HepG2 (cell line): ENCODE data around the gene IPO9. TPM values are rescaled to one million over a fixed set of nuclear protein-coding genes. Genes with fewer than 3 reads are reported as not detected.

Experiments used
- FOSL1 ChIP-seq: sonication (generic); formaldehyde crosslinking; IDR thresholded peaks from 2 replicates; pipeline ENCODE4 v1.9.0; 2021; ENCODE audit warnings: missing genetic modification reagents, borderline replicate concordance
- HNF4G ChIP-seq, 2 experiments: sonication (generic) in 1 of 2; formaldehyde crosslinking in 1 of 2; IDR thresholded peaks; 2 replicates each; pipeline versions ENCODE4 v1.4.0 to v1.6.1; 2011 to 2020; ENCODE audit warnings: borderline replicate concordance in 2 of 2, low read depth in 2 of 2, mild to moderate bottlenecking in 2 of 2, low read length in 1 of 2, missing genetic modification reagents in 1 of 2, moderate library complexity in 1 of 2
- HNRNPL ChIP-seq: fragments of 200-400 bp; formaldehyde crosslinking; IDR thresholded peaks from 2 replicates; pipeline ENCODE4 v1.6.1; 2017; ENCODE audit warnings: mild to moderate bottlenecking, low read depth, low read length
- NFIC ChIP-seq: IDR thresholded peaks from 2 replicates; pipeline ENCODE4 v1.6.1; 2012; ENCODE audit warnings: mild to moderate bottlenecking, low read length, inconsistent platforms
- PTBP1 ChIP-seq: fragments of 200-400 bp; formaldehyde crosslinking; IDR thresholded peaks from 2 replicates; pipeline ENCODE4 v1.6.1; 2018; ENCODE audit warnings: low read length, low read depth; ENCODE audit not compliant: poor library complexity, severe bottlenecking
- SKI ChIP-seq: fragments of 450-650 bp; IDR thresholded peaks from one replicate; pipeline ENCODE4 v1.6.1; 2018; ENCODE audit warnings: mild to moderate bottlenecking; ENCODE audit not compliant: partially characterized antibody
- ZNF354B ChIP-seq: sonication (generic); formaldehyde crosslinking; IDR thresholded peaks from 2 replicates; pipeline ENCODE4 v1.8.0; 2022; ENCODE audit warnings: mild to moderate bottlenecking, missing genetic modification reagents
- ZNF530 ChIP-seq: sonication (generic); formaldehyde crosslinking; IDR thresholded peaks from 2 replicates; pipeline ENCODE4 v1.5.0; 2020; ENCODE audit warnings: low read depth, mild to moderate bottlenecking, missing genetic modification reagents
- ZNF670 ChIP-seq: sonication (generic); formaldehyde crosslinking; IDR thresholded peaks from 2 replicates; pipeline ENCODE4 v1.8.0; 2022; ENCODE audit warnings: mild to moderate bottlenecking, missing genetic modification reagents, borderline replicate concordance
- polyA plus RNA-seq, 8 experiments: library from polyadenylated mRNA; depleted of rRNA in 3 of 8; stranded (reverse) in 7 of 8; unstranded in 1 of 8; fragments of >200 nt; fragmentation: Illumina TruSeq in 4 of 8; extraction: Trizol in 4 of 8; gene quantifications; 2 replicates each; pipeline versions ENCODE4 v1.2.1 to v1.2.3, GENCODE V29; 2011 to 2016; ENCODE audit warnings: low read depth in 4 of 8, missing spikeins in 1 of 8, mixed read lengths in 1 of 8; ENCODE audit not compliant: insufficient read depth in 1 of 8
- total RNA-seq, 5 experiments: library from RNA; depleted of rRNA; stranded (reverse); fragments of >200 nt; fragmentation: Illumina TruSeq; extraction: Trizol; gene quantifications; 2 replicates each; pipeline ENCODE4 v1.2.3, GENCODE V29; 2016; ENCODE audit warnings: low read depth in 1 of 5
- TF ChIP-seq, protein P1 (sequence below): sonication (generic); formaldehyde crosslinking; IDR thresholded peaks from 2 replicates; pipeline ENCODE4 v1.4.0; 2020; ENCODE audit warnings: mild to moderate bottlenecking, missing genetic modification reagents
- TF ChIP-seq, protein P2 (sequence below): sonication (generic); formaldehyde crosslinking; IDR thresholded peaks from 2 replicates; pipeline ENCODE4 v1.9.0; 2022; ENCODE audit warnings: missing genetic modification reagents, mild to moderate bottlenecking, borderline replicate concordance

The IPO9 gene
- total and polyA plus RNA-seq, 2 of the 13 experiments (the other 11 are each of a cell fraction or from before 2014, with no cell fraction given), result 31.0 to 34.8 TPM

DNA sequence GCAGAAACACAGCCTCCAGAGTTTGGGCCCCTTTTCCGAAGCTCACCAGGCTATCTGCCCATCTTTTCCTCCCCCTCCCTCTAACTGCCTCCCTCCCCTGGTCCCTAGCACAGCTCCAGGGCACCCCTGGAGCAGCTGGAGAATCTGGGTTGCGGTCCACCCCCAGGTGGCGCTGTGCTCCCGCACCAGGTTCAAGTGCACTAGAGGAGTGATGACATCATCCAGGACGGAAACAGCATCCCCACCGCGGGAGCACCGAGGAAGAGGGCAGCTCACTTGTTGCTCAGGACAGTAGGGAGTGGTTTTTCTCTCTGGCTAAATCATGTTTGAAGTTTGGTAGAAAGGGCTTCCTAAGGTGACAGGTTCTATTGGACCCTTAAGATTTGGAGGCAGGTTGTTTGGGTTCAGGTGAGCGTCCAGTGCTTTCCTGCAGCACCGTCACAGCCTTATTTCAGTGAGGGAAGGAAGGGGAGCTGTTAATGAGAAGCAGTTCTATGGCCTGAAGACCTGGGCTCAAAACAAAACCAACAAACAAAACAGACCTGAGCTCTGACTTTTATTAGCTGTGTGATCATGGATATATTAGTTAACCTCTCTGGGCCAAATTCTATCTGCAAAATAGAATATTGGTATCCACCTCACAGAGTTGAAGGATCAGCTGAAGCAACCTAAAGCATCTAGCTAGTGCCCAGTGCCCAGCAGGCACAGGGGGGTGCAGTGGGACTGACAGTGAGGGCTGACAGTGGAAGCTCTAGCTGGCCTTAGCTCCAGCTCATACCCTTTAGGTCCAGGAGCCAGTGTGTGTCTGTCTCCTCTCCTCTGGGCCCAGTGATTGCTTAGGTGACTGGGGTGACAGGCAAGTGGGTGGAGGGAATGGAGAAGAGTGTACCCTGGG lies 67.2 kb downstream of the IPO9 start (continued):
- TF ChIP-seq PTBP1 (no peak), HNF4G (IDR thresholded peaks at IDR 0.05; ENCODE audit: borderline replicate concordance, low read depth, low read length) (no peak), HNF4G (CRISPR knock-in tag; IDR thresholded peaks at IDR 0.05; ENCODE audit: borderline replicate concordance, low read depth) (no peak), SKI (no peak), FOSL1 (CRISPR knock-in tag) (no peak), ZNF354B (CRISPR knock-in tag) (no peak), ZNF670 (CRISPR knock-in tag) (no peak), NFIC (no peak), HNRNPL (no peak), ZNF530 (no peak)
- TF ChIP-seq, protein P1, sequence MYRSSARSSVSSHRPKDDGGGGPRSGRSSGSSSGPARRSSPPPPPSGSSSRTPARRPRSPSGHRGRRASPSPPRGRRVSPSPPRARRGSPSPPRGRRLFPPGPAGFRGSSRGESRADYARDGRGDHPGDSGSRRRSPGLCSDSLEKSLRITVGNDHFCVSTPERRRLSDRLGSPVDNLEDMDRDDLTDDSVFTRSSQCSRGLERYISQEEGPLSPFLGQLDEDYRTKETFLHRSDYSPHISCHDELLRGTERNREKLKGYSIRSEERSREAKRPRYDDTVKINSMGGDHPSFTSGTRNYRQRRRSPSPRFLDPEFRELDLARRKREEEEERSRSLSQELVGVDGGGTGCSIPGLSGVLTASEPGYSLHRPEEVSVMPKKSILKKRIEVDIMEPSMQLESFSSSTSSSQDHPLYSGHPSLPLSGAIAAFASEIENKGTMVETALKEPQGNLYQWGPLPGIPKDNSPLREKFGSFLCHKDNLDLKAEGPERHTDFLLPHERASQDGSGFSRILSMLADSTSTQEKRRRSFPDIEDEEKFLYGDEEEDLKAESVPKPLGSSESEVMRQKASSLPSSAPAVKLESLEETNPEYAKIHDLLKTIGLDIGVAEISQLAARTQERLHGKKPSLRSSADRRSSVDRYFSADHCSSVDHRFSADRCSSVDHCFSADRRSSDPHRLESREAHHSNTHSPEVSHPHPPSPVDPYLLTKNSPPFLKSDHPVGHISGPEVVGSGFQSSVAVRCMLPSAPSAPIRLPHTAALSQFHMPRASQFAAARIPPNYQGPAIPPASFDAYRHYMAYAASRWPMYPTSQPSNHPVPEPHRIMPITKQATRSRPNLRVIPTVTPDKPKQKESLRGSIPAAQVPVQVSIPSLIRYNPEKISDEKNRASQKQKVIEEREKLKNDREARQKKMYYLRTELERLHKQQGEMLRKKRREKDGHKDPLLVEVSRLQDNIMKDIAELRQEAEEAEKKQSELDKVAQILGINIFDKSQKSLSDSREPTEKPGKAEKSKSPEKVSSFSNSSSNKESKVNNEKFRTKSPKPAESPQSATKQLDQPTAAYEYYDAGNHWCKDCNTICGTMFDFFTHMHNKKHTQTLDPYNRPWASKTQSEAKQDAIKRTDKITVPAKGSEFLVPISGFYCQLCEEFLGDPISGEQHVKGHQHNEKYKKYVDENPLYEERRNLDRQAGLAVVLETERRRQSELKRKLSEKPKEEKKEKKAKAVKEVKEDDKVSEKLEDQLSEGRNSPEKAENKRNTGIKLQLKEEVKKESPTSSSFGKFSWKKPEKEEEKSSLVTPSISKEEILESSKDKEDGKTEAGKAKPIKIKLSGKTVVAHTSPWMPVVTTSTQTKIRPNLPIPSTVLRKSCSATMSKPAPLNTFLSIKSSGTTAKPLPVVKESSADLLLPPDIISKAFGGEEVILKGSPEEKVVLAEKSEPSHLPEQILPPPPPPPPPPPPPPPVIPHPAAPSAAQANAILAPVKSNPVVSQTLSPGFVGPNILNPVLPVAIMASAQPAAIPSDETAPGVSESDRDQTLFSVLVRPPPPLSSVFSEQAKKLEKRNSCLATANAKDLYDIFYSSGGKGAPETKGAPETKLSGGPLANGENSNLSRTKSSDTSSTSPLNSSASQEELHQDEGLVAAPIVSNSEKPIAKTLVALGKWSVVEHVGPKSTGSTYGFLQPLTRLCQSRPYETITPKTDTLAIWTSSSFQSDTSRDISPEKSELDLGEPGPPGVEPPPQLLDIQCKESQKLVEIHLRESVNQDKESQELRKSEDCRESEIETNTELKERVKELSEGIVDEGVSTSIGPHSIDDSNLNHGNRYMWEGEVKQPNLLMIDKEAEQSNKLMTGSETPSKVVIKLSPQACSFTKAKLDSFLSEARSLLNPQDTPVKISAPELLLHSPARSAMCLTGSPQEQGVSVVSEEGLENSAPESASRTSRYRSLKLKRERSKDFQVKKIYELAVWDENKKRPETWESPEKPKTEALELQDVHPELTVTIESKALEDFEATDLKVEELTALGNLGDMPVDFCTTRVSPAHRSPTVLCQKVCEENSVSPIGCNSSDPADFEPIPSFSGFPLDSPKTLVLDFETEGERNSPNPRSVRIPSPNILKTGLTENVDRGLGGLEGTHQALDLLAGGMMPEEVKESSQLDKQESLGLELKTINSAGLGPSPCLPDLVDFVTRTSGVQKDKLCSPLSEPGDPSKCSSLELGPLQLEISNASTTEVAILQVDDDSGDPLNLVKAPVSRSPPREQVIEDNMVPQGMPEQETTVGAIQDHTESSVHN, result no peak
- TF ChIP-seq, protein P2, sequence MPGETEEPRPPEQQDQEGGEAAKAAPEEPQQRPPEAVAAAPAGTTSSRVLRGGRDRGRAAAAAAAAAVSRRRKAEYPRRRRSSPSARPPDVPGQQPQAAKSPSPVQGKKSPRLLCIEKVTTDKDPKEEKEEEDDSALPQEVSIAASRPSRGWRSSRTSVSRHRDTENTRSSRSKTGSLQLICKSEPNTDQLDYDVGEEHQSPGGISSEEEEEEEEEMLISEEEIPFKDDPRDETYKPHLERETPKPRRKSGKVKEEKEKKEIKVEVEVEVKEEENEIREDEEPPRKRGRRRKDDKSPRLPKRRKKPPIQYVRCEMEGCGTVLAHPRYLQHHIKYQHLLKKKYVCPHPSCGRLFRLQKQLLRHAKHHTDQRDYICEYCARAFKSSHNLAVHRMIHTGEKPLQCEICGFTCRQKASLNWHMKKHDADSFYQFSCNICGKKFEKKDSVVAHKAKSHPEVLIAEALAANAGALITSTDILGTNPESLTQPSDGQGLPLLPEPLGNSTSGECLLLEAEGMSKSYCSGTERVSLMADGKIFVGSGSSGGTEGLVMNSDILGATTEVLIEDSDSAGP (CRISPR knock-in tag), result 0 out of 2 replicates have a peak, but pooled peaks have one; percentile 52
